DND-41 (cell line): Measurements from ENCODE around the gene A4GNT.
"Not testable (repeated sequence)": the region's sequence is repeated elsewhere in the genome, so short reads cannot be mapped to it uniquely, and the experiment has no call there.

Experiments used
- EZH2 ChIP-seq: IDR thresholded peaks from 3 replicates; pipeline ENCODE4 v1.6.1; 2012; ENCODE audit warnings: borderline replicate concordance, low read depth, mild to moderate bottlenecking, moderate library complexity, low read length, inconsistent platforms; ENCODE audit not compliant: severe bottlenecking
- TF ChIP-seq, protein P1 (sequence below): IDR thresholded peaks from 2 replicates; pipeline ENCODE4 v1.5.1; 2012; ENCODE audit warnings: borderline replicate concordance, low read length, moderate library complexity, mild to moderate bottlenecking; ENCODE audit not compliant: poor library complexity, severe bottlenecking; ENCODE audit errors: extremely low read depth

DNA sequence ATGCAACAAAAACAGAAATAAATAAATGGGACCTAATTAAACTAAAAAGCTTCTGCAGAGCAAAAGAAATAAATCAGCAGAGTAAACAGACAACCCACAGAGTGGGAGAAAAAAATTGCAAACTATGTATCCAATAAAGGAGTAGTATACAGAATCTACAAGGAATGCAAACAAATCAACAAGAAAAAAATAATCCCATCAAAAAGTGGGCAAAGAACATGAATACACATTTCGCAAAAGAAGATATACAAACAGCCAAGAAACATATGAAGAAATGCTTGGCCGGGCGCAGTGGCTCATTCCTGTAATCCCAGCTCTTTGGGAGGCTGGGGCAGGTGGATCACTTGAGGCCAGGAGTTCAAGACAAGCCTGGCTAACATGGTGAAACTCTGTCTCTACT, 10.0 kb upstream of the A4GNT start:
- TF ChIP-seq, protein P1, sequence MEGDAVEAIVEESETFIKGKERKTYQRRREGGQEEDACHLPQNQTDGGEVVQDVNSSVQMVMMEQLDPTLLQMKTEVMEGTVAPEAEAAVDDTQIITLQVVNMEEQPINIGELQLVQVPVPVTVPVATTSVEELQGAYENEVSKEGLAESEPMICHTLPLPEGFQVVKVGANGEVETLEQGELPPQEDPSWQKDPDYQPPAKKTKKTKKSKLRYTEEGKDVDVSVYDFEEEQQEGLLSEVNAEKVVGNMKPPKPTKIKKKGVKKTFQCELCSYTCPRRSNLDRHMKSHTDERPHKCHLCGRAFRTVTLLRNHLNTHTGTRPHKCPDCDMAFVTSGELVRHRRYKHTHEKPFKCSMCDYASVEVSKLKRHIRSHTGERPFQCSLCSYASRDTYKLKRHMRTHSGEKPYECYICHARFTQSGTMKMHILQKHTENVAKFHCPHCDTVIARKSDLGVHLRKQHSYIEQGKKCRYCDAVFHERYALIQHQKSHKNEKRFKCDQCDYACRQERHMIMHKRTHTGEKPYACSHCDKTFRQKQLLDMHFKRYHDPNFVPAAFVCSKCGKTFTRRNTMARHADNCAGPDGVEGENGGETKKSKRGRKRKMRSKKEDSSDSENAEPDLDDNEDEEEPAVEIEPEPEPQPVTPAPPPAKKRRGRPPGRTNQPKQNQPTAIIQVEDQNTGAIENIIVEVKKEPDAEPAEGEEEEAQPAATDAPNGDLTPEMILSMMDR: not testable (repeated sequence)
- not testable (repeated sequence) for TF ChIP-seq EZH2
